ENCODE data around the gene PKD1L1. TPM values are rescaled to one million over a fixed set of nuclear protein-coding genes. Genes with fewer than 3 reads are reported as not detected.
"Not testable (repeated sequence)": the region's sequence is repeated elsewhere in the genome, so short reads cannot be mapped to it uniquely, and the experiment has no call there.

PKD1L1 gene
- total RNA-seq, 1 donor: under 0.01 TPM

GRCh38 chr7:47803025-47803424, 145.2 kb downstream of the PKD1L1 start:
- no peak for TF ChIP-seq CTCF (IDR thresholded peaks at IDR 0.05; ENCODE audit: insufficient read depth, low read length)
- H3K4me3 ChIP-seq (ENCODE audit: low read depth, low read length): no peak overlapping the region
- no peak for DNase-seq (ENCODE audit: low read depth)

GRCh38 chr7:47801423-47801822, 146.8 kb downstream of the PKD1L1 start:
- no peak overlapping the region for H3K4me3 ChIP-seq (ENCODE audit: low read depth, low read length)
- TF ChIP-seq CTCF (IDR thresholded peaks at IDR 0.05; ENCODE audit: insufficient read depth, low read length): no peak
- DNase-seq (ENCODE audit: low read depth): no peak

- no peak overlapping the region for H3K4me3 ChIP-seq (ENCODE audit: low read depth, low read length)
- DNase-seq (ENCODE audit: low read depth): no peak
- no peak for TF ChIP-seq CTCF (IDR thresholded peaks at IDR 0.05; ENCODE audit: insufficient read depth, low read length)
These were observed 148.7 kb downstream of the PKD1L1 start for GRCh38 chr7:47799524-47799923.

- peak overlapping the region; percentile 15 for H3K4me3 ChIP-seq (ENCODE audit: low read depth, low read length)
- no peak for TF ChIP-seq CTCF (IDR thresholded peaks at IDR 0.05; ENCODE audit: insufficient read depth, low read length)
- no peak for DNase-seq (ENCODE audit: low read depth)
These were observed 151.9 kb downstream of the PKD1L1 start for GRCh38 chr7:47796347-47796746.

GRCh38 chr7:47795631-47796030, 152.6 kb downstream of the PKD1L1 start:
- no peak for TF ChIP-seq CTCF (IDR thresholded peaks at IDR 0.05; ENCODE audit: insufficient read depth, low read length)
- DNase-seq (ENCODE audit: low read depth): peak; percentile 93
- H3K4me3 ChIP-seq (ENCODE audit: low read depth, low read length): peak overlapping the region; percentile 32

GRCh38 chr7:47795126-47795525, 153.1 kb downstream of the PKD1L1 start:
- H3K4me3 ChIP-seq (ENCODE audit: low read depth, low read length): peak overlapping the region; percentile 32
- DNase-seq (ENCODE audit: low read depth): not testable (repeated sequence)

- DNase-seq (ENCODE audit: low read depth): no peak
- no peak overlapping the region for H3K4me3 ChIP-seq (ENCODE audit: low read depth, low read length)
- no peak for TF ChIP-seq CTCF (IDR thresholded peaks at IDR 0.05; ENCODE audit: insufficient read depth, low read length)
These were observed 154.2 kb downstream of the PKD1L1 start for GRCh38 chr7:47794016-47794415.

GRCh38 chr7:47793186-47793585, 155.1 kb downstream of the PKD1L1 start:
- DNase-seq (ENCODE audit: low read depth); H3K4me3 ChIP-seq (ENCODE audit: low read depth, low read length): not testable (repeated sequence)

Measured in fibroblast of the aortic adventitia (primary cell).